Inflammatory macrophage treated with lipopolysaccharide for 1 hour (primary cell): ENCODE results near the gene TMEM45B.
"Not testable (repeated sequence)": the region's sequence is repeated elsewhere in the genome, so short reads cannot be mapped to it uniquely, and the experiment has no call there.

Source experiments
- DNase-seq, 2 donors: peaks; one replicate each; pipeline ENCODE4 v3.0.0-alpha.2; 2020 to 2022

TMEM45B gene

DNA sequence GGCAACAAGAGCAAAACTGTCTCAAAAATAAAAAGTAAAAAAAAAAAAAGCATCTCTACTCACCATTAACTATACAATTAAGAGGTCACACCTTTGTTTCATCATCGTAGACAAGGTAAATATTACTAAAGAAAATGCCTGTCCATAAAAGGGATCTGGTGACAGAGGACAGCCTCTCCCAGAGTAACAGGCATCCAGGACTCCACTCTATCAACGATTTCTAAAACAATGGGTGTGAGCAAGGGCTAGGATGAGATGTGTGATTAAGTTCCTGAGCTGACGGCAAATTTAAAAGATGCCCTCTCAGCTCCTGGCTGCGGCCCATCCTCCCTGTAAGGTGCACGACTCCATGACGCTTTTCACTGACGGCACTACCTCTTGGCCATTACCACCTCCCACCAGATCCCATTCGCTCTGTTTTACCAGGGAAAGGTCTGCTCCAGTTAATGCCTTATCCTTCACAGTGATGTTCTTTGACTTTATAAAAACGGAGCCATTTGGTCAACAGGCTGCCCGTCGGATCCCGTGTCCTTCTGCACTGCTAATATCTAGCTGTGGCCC, 2.3 kb upstream of the TMEM45B start:
- DNase-seq, result no peak

DNA sequence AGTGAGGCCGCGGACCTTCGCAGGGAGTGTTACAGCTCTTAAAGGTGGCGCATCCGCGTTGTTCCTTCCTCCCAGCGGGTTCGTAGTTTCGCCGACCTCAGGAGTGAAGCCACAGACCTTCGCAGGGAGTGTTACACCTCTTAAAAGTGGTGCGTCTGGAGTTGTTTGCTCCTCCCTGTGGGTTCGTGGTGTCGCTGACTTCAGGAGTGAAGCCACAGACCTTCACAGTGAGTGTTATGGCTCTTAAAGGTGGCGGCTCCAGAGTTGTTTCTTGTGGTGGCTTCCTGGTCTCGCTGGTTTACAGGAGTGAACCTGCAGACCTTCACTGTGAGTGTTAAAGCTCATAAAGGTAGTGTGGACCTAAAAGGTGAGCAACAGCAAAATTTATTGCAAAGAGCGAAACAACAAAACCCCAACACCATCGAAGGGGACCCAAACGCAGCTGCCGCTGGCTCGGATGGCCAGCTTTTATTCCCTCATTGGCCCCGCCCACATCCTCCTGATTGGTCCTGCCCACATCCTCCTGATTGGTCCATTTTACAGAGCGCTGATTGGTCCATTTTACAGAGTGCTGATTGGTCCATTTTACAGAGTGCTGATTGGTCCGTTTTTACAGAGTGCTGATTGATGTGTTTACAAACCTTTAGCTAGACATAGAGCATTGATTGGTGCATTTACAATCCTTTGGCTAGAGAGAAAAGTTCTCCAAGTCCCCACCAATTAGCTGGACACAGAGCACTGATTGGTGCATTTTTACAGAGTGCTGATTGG, 1.2 kb upstream of the TMEM45B start:
- DNase-seq, result no peak

DNA sequence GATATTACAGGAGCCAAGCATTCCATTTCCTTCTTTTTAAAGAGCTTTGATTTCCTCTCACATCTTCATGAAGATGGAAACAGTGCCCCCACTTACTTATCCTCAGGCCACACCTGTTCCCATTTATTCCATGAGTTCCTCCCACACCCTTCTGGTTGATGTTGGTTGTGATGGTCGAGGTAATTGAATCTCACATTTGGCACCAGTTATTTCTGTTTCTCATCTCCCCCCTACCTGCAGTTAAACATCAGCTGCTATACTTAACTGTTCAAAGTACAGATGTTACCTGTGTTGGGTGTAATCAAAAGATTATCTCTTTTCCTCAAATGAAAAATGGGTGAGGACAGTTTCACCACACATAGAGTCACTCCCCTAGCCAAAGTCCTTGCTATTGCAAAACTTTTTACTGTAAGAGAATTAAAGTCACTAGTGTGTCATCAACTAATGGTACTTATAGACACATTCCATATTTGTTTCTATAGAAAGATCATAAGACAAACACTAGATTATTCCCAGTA, 1.9 kb downstream of the TMEM45B start:
- DNase-seq, result peak in 1 of 2 donors; percentile 24

DNA sequence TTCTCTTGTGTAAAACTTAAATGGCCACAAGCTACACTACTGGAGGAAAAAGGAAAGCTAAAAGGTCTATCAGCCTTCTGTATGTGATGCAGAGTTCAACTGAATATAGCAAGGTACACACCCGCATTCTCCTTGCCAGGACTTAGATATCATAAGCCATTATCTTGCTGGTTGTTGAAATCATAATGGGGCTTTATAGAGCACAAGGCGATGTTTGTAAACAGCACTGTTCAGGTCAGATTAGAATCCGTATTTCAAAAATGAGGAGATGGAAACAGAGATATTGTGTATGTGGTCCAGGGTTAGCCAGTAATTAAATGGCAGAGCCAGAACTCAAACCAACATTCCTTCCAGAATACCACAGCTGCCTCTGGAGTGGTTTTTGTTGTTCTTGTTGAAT, 2.6 kb downstream of the TMEM45B start:
- not testable (repeated sequence) for DNase-seq

DNA sequence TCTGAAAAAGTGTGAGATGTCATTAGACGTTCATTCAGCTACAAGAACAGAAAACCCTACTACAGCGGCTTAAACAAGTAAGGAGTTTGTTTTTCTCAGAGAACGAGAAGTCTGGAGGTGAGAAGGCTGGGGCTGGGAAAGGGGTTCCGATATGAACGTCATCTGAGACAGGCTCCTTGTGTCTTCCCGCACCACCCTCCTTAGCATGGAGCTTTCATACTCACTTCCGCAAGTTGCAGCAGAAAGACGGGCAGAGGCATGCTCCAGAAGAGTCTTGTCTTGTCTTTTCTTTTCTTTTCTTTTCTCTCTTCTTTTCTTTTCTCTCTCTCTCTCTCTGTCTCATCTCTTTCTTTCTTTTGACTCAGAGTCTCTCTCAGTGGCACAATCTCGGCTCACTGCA, 3.6 kb downstream of the TMEM45B start:
- no peak for DNase-seq

DNA sequence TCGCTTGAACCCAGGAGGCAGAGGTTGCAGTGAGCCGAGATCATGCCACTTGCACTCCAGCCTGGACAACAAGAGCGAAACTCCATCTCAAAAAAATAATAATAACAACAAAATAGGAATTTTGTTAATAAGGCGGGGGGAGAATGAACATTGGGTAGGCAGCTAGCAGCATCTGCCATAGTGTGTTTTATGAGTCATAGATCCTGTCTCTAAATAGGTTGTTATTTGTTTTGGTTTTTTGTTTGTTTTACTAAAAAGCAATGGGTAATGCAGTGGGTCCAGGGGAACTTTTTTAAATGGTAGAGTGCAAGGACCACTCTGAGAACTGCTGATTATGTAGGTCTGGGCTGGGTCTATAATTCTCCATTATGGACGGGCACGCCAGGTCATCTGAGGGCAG, 4.6 kb downstream of the TMEM45B start:
- DNase-seq, result not testable (repeated sequence)

DNA sequence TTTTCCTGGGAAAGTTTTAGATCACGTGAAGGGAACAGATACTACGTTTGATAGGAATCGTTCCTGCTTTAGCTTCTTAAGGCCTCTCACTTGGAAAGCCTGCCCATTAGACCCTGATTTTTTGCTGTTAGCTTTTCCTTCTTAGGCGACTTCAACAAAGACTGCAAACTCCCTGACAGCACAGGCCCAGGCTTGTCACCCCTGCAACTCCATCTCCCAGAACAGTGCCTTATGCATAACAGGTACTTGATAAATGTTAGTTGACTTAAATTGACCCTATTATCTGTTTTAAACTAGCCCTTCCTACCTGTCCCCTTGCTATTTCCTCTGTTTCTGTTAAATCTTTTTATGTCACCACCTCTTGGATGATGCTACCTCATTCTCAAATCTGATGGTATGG, 7.6 kb downstream of the TMEM45B start:
- not testable (repeated sequence) for DNase-seq

DNA sequence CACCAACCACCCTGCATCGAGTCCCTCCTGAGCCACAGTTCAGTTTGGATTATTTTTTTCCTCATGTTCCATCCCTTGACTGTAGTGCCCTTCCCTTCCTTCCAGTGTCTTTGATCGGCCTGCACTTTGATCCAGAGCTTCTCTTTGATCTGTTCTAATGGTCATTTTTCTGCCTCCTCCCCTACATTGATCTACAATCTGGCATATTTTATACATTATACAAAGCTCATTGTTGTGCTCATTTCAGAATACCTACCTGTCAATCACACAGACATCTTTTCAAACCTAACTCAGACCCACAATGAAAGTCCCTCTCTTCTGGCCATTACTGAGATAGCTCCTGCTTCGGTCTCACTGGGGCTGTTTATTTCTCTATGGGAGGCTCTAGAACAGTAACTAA, 8.2 kb downstream of the TMEM45B start:
- DNase-seq, result not testable (repeated sequence)

DNA sequence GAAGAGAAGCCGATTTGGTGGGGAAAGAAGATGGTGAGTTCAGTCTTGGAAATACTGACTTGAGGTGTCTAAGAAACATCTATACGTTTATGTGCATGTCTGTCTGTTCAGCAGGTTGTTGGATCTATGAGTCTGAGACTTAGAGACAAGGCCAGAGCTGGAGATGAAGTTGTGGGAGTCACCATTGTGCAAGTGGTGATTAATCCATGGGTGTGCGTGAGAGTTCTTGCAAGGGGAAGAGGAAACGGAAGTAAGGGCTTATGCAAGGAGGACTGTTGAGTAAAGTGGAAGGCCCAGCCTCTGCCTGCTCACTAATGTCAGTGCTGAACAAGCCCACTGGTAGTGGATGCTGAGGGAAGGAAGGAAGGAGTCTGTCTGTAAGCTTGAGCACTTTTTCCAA, 9.7 kb downstream of the TMEM45B start:
- DNase-seq, result peak; percentile 94 to 96

DNA sequence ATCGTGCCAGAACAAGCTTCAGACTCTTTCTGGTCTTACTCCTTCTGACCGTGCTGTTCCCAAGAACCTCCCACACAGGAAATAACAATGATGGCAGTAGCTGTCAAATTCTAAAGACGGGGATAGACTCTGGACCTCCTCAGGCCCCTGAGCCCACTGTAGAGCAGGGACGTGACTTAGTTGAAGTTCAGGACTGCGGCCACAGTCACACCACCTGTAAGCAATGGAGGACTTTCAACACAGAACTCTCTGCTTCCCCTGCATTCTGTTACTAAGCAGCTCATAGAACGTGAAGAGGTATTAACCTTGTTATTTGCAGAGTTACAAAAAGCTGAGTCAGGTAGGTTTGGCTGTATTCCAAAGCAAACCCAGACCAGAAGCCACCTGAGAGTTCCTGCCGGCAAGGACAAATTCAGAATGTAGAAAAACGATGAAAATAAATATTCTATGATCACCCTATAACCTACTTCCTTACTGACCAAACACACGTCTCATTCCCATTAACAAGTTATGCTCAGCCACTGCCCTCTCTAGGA, 12.7 kb downstream of the TMEM45B start:
- DNase-seq, result no peak

DNA sequence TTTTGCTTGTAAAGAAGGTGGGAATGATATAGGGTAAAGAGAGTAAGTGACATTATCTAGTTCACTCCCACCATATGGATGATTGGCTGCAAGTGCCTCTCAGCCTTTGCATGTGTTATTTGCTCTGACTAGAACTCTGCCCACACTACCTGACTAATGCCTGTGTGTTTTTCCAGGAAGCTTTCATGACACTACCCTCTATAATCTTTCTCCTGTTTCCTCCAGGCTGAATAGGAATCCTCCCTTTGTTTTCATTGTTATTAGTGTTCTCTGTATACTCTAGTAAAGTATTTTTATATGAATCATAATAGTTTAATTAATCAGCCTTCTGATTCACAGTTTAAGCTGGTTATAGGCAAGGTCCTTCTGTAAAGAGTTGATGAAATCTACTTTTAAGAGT, 13.8 kb downstream of the TMEM45B start:
- not testable (repeated sequence) for DNase-seq

DNA sequence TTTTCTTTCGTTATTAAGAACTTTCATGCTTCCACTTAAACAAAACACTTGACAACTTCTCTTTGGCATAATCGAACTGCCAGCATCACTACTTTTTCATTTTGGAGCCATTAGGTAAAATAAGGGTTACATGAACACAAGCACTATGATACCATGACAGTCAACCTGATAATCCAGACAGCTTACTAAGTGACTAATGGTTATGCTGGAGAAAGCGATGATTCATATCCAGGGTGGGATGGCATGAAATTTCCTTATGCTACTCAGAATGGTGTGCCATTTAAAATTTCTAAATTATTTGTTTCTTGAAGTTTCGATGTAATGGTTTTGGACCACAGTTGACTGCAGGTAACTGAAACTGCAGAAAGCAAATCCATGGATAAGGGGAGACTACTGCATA, 15.6 kb downstream of the TMEM45B start:
- not testable (repeated sequence) for DNase-seq

DNA sequence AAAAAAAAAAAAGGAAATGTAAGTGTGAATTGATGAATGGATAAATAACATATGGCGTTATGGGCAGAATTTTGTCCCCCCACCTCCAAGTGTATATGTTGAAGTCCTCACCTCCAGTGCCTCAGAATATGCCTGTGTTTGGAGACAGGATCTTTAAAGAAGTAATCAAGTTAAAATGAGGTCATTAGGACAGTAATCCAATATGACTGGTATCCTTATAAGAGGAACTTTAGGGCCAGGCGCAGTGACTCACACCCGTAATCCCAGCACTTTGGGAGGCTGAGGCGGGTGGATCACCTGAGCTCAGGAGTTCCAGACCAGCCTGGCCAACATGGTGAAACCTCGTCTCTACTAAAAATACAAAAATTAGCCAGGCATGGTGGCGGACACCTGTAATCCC, 17.6 kb downstream of the TMEM45B start:
- DNase-seq, result not testable (repeated sequence)

DNA sequence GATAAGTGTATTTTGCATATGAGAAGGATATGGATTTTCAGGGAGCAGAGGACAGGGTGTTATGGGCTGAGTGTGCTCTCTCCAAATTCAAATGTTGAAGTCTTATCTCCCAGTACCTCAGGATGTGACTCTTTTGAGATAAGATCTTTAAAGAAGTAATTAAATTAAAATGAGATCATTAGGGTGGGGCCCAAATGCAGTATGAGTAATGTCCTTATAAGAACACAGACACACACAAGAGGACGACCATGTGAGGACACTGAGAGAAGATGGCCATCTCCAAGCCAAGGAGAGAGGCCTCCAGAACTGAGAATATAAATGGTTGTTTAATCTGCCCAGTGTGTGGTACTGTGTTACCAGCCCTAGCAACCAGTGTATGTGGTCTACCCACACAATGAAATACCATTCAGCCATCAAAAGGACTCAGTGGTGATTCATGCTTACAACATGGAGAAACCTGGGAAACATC, 20.8 kb downstream of the TMEM45B start:
- DNase-seq, result not testable (repeated sequence)

DNA sequence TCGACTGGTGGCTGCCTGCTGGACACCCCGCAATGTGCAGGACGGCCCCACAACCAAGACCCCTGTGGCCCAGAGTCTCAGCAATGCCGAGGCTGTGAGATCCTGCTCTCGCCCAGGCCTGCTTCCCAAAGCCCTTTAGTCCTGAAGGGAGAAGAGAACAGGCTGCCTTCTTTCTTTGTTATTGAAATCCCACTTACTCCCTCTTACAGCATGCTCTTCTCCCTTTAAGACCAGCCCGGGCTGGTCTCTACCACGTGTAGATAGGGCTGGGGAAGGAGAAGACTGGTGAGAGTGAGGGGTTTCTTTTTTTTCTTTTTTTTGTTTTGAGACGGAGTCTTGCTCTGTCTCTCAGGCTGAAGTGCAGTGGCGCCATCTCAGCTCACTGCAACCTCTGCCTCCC, 21.3 kb downstream of the TMEM45B start:
- no peak for DNase-seq

DNA sequence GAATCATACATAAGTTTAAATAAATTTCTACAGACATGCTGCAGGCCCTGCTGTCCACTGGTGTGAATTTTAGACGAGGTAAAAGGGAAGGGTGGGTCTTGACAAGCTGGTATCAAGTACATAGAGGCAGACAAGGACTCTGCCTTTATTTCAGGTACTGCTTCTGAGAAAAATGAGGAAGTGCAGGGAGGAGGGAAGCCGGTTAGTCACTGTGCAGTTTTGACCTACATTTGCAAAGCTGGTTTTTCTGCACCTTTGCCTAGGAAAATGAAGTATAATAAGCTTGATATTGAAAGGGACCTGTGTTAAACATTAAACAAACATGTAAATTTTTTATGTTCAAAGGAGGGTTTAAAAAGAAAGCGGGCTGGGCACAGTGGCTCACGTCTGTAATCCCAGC, 24.6 kb downstream of the TMEM45B start:
- no peak for DNase-seq

DNA sequence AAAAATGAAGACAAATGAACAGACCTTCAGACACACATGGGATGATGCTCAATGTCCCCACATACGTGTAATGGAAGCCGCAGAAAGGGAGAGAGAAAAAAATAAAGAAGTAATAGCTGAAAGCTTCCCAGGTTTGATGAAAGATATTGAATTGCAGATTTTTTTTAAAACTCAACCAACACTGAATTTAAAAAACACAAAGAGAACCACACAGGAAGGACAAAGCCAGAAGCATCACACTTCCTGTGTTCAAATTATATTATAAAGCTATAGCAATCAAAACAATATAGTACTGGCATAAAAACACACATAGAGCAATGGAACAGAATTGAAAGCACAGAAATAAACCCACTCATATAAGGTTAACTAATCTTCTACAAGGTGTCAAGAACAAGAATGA, 26.5 kb downstream of the TMEM45B start:
- DNase-seq, result no peak

DNA sequence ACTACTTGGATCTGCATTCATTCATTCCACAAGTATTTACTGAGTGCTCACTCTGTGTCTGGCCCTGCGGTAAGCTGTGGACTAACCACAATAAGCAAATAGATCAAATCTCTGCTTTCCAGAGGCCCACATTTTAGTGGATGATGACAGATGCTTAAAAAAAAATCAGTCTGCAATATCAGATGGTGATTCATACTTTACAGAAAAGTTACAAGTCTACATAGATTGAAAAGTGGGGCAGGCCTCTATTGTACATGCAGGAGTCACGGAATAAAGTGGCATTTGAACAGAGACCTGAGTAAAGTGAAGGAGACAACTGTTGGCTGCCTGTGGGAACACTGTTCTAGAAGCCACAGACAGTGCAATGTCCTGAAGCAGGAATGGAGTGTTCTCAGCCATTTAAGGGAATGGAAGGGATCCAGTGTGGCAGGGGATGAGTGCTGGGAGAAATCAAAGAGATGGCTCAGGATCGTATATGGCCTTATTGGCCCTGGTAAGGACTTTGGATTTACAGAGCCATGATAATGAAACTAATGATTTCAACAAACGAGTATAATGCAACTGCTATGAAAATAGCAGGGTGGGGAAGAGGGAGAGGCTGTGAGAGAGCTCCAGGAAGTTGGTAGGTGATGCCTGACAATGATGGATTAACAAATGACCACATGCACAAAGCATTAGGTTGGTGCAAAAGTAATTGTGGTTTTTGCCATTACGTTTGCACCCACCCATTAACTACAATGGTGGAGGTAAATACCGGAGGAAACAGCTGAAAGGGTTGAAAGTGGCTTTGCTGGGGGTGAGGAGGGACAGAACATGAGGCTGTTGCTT, 31.1 kb downstream of the TMEM45B start:
- DNase-seq, result no peak

DNA sequence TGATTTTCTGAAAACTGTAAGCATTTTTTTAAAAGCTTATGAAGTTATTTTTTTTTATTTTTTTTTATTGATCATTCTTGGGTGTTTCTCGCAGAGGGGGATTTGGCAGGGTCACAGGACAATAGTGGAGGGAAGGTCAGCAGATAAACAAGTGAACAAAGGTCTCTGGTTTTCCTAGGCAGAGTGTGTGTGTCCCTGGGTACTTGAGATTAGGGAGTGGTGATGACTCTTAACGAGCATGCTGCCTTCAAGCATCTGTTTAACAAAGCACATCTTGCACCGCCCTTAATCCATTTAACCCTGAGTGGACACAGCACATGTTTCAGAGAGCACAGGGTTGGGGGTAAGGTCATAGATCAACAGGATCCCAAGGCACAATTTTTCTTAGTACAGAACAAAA, 31.7 kb downstream of the TMEM45B start:
- not testable (repeated sequence) for DNase-seq

DNA sequence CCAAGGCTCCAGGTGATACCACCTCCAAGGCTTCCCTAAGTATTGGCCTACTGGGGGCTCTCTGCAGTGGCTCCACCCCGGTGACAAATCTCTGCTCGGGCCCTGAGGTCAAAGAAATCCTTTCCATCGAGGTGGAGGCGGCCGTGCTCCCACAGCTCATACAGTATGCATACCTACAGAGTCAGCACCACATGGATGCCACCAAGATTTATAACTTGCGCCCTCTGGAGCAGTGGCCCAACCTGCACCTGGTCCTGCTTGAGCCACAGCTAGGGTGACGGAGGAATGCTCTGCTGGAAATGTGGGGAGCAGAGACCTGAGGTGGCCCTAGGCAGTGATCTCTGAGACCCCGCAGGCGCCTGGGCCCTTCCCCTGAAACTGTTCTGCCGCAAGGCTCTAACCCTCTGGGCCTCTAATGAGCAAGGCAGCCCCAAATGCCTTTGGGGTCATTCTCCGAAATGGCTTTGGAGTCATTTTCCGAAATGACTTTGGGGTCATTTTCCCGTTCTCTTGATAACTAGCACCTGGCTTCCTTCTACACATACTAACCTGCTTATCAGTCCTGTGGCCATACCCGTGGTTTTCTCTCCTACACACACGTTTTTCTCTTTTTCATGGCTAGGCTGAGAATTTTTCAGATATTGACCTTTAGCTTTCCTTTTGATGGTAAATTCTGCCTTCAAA, 33.9 kb downstream of the TMEM45B start:
- DNase-seq, result no peak

DNA sequence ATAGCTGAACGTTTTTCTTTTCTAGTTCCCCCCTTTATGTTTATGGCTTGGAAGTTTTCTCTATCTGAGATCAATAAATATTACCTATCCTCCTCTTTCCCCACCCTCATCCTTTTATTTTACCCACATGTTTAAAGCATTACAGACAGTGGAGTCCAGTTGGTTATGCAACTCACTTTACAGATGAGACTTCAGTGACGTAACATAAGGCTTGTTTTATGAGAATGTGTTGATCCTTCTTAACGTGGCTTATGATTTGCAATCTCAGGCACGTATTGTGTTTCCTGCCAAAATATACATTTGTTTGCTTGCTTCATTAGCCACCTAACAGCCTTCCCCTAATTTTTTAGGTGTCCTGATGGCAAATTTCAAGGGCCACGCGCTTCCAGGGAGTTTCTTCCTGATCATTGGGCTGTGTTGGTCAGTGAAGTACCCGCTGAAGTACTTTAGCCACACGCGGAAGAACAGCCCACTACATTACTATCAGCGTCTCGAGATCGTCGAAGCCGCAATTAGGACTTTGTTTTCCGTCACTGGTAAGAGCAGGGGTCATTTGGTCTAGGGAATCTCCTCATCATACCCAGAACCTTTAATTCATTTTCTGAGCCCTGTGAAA, 36.6 kb downstream of the TMEM45B start:
- DNase-seq, result no peak
